ENCODE results near the gene MAPKAP1.
"Not testable (repeated sequence)": the region's sequence is repeated elsewhere in the genome, so short reads cannot be mapped to it uniquely, and the experiment has no call there.

MAPKAP1 gene

DNA sequence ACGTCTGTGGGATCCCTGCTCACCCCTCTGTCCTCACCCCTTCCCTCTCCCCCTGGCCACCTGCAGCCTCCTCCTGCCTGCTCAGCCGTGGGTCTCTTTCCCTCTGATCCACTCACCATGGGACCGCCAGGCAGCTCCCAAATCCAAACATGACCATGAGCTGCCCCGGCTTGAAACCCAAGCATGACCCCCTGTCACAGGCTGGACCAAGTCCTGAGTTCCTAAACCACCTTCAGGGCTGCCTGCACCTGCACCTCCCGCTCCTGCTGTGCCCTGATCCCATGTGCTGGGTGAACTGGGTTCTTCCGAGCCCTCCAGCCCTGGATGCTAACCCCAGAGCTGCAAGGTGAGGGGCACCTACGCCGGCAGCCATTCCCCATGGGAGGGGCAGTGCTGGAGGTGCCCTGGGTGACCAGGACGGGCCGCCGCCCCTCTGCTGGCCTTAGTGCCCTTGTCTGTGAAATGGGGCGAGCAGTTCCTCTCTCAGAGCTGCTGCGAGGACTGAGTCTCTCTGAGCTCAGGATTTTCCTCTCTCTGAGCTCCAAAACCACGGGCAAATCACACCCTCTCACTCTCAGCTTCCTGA is 295.7 kb downstream of the MAPKAP1 start:
- no peak for DNase-seq (ENCODE audit: low spot score)

- no peak for DNase-seq (ENCODE audit: low spot score)
Measured at GRCh38 chr9:125410522-125410894, 296.5 kb downstream of the MAPKAP1 start.

- peak; percentile 66 for DNase-seq (ENCODE audit: low spot score)
Measured at GRCh38 chr9:125409637-125410521, 297.1 kb downstream of the MAPKAP1 start.

DNA sequence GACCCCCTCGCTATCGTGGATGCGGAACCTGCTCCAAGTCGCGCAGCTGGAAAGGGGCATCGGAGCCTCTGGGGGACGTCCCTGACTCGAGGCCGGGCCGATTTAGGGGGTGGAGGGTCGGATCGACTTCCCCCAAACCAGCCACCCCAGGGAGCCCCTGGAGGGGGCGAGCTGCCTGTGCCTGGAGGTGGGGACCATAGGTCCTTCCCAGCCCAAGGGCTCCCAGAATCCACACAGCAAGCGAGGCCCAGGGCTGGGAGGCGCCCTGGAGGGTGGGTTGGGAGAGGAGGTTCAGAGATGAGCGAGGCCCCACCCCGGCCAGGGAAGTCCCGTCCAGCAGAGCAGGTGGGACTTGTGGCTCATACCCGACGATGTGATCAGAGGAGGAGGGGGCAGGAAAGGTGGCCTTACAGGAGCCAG is 297.8 kb downstream of the MAPKAP1 start:
- no peak for DNase-seq (ENCODE audit: low spot score)

- peak; percentile 58 for DNase-seq (ENCODE audit: low spot score)
Measured at GRCh38 chr9:125407974-125408900, 298.8 kb downstream of the MAPKAP1 start.

GRCh38 chr9:125407432-125407973 is 299.5 kb downstream of the MAPKAP1 start:
- DNase-seq (ENCODE audit: low spot score), result no peak

DNA sequence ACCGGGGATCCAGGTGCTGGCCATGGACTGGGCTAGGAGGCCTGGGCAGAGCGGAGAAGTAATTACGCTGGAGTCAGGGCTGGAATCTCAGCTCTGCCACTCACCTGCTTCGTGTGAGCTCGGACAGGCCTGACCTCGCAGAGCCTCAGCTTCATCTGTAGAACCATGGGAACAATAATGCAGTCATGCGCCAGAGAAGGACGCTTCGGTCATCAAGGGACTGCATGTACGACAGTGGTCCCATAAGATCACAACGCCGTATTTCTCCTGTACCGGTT is 300.3 kb downstream of the MAPKAP1 start:
- DNase-seq (ENCODE audit: low spot score), result no peak

GRCh38 chr9:125405938-125406809 is 300.8 kb downstream of the MAPKAP1 start:
- DNase-seq (ENCODE audit: low spot score), result no peak

- no peak for DNase-seq (ENCODE audit: low spot score)
Measured at GRCh38 chr9:125404733-125405132, 302.3 kb downstream of the MAPKAP1 start.

GRCh38 chr9:125400725-125401716 is 306.0 kb downstream of the MAPKAP1 start:
- no peak for DNase-seq (ENCODE audit: low spot score)

- not testable (repeated sequence) for DNase-seq (ENCODE audit: low spot score)
Measured at GRCh38 chr9:125400232-125400631, 306.8 kb downstream of the MAPKAP1 start.

GRCh38 chr9:125399666-125400065 is 307.3 kb downstream of the MAPKAP1 start:
- no peak for DNase-seq (ENCODE audit: low spot score)

- no peak for DNase-seq (ENCODE audit: low spot score)
Measured at GRCh38 chr9:125399165-125399564, 307.8 kb downstream of the MAPKAP1 start.

GRCh38 chr9:125398243-125398642 is 308.8 kb downstream of the MAPKAP1 start:
- no peak for DNase-seq (ENCODE audit: low spot score)

- peak; percentile 43 for DNase-seq (ENCODE audit: low spot score)
Measured at GRCh38 chr9:125397736-125398135, 309.3 kb downstream of the MAPKAP1 start.

DNA sequence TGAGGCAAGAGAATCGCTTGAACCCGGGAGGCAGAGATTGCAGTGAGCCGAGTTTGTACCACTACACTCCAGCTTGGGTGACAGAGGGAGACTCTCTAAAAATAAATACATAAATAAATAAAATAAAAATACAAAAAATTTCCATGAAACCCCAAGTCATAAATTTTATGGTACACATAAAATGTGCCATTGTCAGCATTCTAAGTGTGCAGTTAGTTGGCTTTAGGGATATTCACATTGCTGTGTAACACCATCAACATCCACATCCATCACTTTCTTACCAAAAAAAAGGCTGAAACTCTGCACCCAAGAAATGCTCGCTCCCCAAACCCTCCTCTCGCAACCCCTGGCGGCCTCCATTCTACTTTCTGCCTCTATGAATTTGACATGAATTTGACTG is 310.2 kb downstream of the MAPKAP1 start:
- no peak for DNase-seq (ENCODE audit: low spot score)

- no peak for DNase-seq (ENCODE audit: low spot score)
Measured at GRCh38 chr9:125393426-125393825, 313.6 kb downstream of the MAPKAP1 start.

DNA sequence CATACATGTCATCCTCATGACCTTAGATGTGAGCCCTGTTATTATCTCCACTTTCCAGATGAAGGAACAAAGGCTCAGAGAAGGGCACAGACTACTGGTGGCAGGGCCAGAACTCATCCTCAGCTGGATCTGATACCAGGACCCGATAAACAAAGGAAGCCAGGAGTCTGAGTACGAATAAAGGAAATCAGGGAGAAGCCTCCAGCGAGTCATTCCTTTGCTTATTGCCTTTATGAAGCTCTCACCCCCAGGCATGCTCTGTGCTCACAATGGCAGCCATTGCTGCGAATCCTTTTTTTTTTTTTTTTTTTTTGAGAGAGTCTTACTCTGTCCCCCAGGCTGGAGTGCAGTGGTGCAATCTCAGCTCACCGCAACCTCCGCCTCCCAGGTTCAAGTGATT is 315.3 kb downstream of the MAPKAP1 start:
- DNase-seq (ENCODE audit: low spot score), result no peak

GRCh38 chr9:125388978-125389377 is 318.0 kb downstream of the MAPKAP1 start:
- DNase-seq (ENCODE audit: low spot score), result no peak

- no peak for DNase-seq (ENCODE audit: low spot score)
Measured at GRCh38 chr9:125387861-125388524, 319.0 kb downstream of the MAPKAP1 start.

Data from cerebellar cortex (tissue), 1 donor.